ENCODE results near the gene EMX1. TPM values are rescaled to one million over a fixed set of nuclear protein-coding genes. Genes with fewer than 3 reads are reported as not detected.

The EMX1 gene
- total RNA-seq, 1 donor from 2014 or later: not detected

DNA sequence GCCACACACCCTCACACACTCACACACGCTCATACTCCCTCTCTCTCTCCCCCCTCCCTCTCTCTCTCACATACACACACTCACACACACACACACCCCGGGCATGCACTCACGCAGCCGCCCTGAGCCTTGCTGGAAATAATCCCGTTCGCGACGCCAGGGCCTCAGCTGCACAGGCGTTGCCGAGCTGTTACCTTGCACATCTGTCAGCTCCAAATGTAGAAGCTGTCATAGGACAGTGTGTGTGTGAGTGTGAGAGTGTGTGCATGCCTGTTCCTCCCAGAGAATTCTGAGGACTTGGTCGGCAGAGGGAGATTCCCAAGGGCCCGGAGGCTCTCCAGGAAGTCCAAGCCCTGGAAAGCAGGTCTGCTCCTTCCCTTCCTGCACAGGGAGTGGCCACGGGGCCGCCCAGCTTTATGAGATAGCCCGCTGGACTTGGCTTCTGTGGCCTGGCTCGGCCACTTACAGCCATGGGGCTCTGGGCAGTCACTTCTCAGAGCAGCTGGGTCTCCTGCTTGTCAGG is 21.5 kb upstream of the EMX1 start:
- Mint-ChIP-seq H3K36me3 (ENCODE audit: low read depth) (peaks cover 3% of the 10 kb centered on the region), H3K27me3 (ENCODE audit: low read depth) (peaks cover 53% of the 10 kb centered on the region), H3K27ac (ENCODE audit: unreplicated experiment) (no peak overlapping the region), H3K4me1 (ENCODE audit: low read depth) (no peaks in the 10 kb centered on the region), H3K9me3 (ENCODE audit: low read depth) (no peaks in the 10 kb centered on the region), H3K4me3 (ENCODE audit: unreplicated experiment) (no peak overlapping the region)
- TF ChIP-seq, protein P1, sequence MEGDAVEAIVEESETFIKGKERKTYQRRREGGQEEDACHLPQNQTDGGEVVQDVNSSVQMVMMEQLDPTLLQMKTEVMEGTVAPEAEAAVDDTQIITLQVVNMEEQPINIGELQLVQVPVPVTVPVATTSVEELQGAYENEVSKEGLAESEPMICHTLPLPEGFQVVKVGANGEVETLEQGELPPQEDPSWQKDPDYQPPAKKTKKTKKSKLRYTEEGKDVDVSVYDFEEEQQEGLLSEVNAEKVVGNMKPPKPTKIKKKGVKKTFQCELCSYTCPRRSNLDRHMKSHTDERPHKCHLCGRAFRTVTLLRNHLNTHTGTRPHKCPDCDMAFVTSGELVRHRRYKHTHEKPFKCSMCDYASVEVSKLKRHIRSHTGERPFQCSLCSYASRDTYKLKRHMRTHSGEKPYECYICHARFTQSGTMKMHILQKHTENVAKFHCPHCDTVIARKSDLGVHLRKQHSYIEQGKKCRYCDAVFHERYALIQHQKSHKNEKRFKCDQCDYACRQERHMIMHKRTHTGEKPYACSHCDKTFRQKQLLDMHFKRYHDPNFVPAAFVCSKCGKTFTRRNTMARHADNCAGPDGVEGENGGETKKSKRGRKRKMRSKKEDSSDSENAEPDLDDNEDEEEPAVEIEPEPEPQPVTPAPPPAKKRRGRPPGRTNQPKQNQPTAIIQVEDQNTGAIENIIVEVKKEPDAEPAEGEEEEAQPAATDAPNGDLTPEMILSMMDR (IDR thresholded peaks at IDR 0.05): no peak
- DNase-seq (ENCODE audit: low spot score): no peak

DNA sequence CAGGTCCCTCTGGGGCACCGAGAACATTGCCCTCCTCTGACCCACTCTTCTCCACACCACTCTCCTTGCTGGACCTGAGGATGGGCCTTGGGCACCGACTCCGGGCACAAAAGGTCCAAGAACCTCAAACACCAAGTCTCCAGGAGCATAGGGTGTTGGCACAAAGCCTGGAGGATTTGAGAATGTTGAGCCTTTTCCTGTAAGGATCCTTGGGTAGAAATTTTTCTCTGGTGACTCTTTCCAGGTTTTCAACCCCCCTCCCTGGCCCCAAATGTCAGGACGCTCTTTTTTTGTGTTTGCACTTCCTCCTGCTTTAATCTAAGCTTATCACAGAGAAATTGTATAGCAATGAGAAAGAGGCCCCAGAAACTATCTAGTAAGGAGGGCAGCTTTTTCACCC is 20.9 kb upstream of the EMX1 start:
- H3K9me3 Mint-ChIP-seq (ENCODE audit: low read depth): no peaks in the 10 kb centered on the region
- no peak for DNase-seq (ENCODE audit: low spot score)
- H3K4me3 Mint-ChIP-seq (ENCODE audit: unreplicated experiment): no peak overlapping the region
- H3K36me3 Mint-ChIP-seq (ENCODE audit: low read depth): peaks cover 3% of the 10 kb centered on the region
- TF ChIP-seq, protein P1 (IDR thresholded peaks at IDR 0.05): no peak
- peaks cover 60% of the 10 kb centered on the region for H3K27me3 Mint-ChIP-seq (ENCODE audit: low read depth)
- H3K27ac Mint-ChIP-seq (ENCODE audit: unreplicated experiment): no peak overlapping the region
- H3K4me1 Mint-ChIP-seq (ENCODE audit: low read depth): no peaks in the 10 kb centered on the region

DNA sequence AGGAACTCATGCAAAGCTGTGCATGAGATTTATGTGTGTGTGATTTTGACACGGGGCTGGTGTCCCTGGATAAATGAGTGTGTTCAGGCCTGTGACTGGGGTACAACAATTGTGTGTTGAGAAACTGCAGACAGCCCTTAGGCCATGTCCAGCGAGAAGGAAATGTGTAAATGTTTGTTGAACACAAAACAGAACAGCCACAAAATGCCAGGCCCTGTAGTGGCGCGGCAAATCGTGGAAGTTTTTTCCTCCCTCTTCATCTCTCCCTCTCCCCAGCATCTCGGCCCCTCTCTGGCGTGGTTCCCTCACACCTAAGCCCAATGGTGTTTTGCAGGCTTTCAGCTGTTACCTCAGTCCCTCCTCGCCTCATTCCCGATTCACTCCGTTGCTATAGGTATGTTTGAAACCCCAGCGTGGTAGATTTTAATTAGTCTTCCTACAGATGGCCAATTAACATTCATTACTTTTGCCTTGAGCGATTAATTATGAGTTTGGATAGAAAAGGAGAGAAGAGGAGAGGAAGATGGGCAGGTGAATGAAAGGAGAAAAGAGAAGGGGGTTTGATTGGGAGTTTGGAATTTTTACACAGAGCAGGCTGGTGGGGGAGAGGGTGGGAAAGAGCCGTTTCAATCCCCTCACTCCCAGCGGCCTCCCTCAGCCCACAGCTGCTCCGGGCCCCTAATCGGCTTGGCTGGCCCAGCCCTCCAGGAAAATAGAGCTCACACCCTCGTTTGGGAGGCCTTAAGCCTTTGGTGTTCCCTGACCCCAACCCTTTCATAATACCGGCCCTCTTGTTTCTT is 19.3 kb upstream of the EMX1 start:
- TF ChIP-seq, protein P1 (IDR thresholded peaks at IDR 0.05): no peak
- Mint-ChIP-seq H3K4me3 (ENCODE audit: unreplicated experiment) (no peak overlapping the region), H3K27me3 (ENCODE audit: low read depth) (peaks cover 72% of the 10 kb centered on the region), H3K4me1 (ENCODE audit: low read depth) (no peaks in the 10 kb centered on the region), H3K36me3 (ENCODE audit: low read depth) (no peaks in the 10 kb centered on the region), H3K9me3 (ENCODE audit: low read depth) (no peaks in the 10 kb centered on the region), H3K27ac (ENCODE audit: unreplicated experiment) (no peak overlapping the region)
- no peak for DNase-seq (ENCODE audit: low spot score)

DNA sequence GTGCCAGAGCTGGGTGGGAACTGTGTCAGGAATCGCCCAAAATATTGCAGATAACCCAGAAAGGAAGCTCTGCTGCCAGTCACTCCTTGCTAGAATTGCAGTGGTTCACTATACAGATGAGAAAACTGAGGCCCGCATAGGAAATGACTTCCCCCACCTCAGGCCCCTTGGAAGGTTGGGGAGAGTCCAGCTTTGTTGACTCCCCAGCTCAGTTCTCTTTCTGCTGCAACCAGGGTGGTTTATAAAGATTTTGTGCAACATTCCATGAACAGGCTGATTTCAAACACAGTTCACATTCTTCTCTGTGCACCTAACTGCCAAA is 18.8 kb upstream of the EMX1 start:
- H3K27me3 Mint-ChIP-seq (ENCODE audit: low read depth): peaks cover 77% of the 10 kb centered on the region
- TF ChIP-seq, protein P1 (IDR thresholded peaks at IDR 0.05): no peak
- no peak for DNase-seq (ENCODE audit: low spot score)
- no peaks in the 10 kb centered on the region for H3K9me3 Mint-ChIP-seq (ENCODE audit: low read depth)
- no peak overlapping the region for H3K27ac Mint-ChIP-seq (ENCODE audit: unreplicated experiment)
- no peaks in the 10 kb centered on the region for H3K4me1 Mint-ChIP-seq (ENCODE audit: low read depth)
- H3K4me3 Mint-ChIP-seq (ENCODE audit: unreplicated experiment): no peak overlapping the region
- no peaks in the 10 kb centered on the region for H3K36me3 Mint-ChIP-seq (ENCODE audit: low read depth)

DNA sequence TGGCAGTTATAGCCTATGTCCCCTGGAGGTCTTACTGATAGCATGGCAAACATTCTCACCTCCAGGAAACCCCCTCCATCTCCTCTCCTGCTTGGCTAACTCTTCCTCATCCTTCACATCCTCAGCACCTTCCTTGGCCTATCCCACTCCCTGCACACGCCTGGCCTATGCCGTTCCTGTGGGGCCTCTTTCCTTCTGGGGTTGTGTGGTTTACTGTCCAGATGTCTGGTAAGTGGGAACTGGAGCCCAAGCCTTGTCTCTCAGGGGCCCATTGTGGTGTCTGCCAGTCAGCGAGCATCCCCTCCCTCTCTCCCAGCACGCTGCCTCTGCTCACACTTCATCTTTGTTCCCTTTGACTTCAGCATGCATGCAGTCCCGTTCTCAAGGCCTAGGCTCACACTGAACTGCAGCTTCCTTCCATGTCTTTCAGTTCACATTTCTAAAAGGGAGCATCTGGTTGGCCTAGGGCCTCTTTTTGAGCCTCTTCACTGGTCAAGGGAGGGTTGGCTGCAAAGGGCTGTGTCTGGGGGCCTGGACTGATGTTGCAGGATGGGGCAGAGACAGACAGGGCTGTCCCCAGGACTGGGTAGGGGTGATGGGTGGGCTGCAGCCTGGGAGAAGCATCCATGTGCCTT is 17.0 kb upstream of the EMX1 start:
- Mint-ChIP-seq H3K36me3 (ENCODE audit: low read depth) (no peaks in the 10 kb centered on the region), H3K27ac (ENCODE audit: unreplicated experiment) (no peak overlapping the region), H3K27me3 (ENCODE audit: low read depth) (peaks cover 80% of the 10 kb centered on the region), H3K4me3 (ENCODE audit: unreplicated experiment) (no peak overlapping the region), H3K4me1 (ENCODE audit: low read depth) (no peaks in the 10 kb centered on the region), H3K9me3 (ENCODE audit: low read depth) (no peaks in the 10 kb centered on the region)
- TF ChIP-seq, protein P1 (IDR thresholded peaks at IDR 0.05): no peak
- DNase-seq (ENCODE audit: low spot score): no peak

Data from chondrocyte (in vitro differentiated cells).